ENCODE data around the gene FAM111A.

Gene FAM111A

DNA sequence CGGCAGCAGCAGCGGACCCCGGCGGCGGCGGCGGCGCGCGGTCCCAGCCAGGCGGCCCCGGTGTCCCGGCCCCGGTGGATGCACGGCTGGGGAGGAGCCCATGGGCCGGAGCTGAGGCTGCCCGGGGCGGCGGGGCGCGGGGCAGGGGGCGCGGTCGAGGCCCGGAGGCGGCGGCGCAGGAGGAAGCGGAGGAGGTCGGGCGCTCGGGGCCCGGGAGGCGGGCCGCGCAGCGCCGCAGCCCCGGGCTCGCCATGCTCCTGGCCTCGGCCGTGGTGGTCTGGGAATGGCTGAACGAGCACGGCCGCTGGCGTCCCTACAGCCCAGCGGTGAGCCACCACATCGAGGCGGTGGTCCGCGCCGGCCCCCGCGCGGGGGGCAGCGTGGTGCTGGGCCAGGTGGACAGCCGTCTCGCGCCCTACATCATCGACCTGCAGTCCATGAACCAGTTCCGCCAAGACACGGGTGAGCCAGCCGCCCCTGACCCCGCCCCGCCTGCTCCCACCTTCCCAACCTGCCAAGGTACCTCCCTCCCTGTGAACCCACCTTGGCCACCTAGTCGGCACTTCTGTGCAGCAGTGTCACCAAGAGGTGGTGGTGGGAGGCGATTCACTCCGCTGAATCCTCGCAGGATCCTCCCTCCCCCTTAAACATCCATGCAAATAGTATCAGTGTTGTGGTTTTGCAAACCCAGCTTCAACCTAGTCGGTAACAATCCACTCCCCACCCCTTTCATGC, 29.9 kb downstream of the FAM111A start:
- Histone ChIP-seq H3K4me3 (ENCODE audit: severe bottlenecking) (peak overlapping the region; percentile 79), H3K27ac (ENCODE audit: poor library complexity, severe bottlenecking) (peak overlapping the region; percentile 95), H3K36me3 (ENCODE audit: low read depth) (no peaks in the 10 kb centered on the region), H3K9me3 (ENCODE audit: severe bottlenecking) (no peaks in the 10 kb centered on the region), H3K4me1 (ENCODE audit: insufficient read depth, poor library complexity, severe bottlenecking) (peaks cover 14% of the 10 kb centered on the region), H3K27me3 (ENCODE audit: insufficient read depth, poor library complexity, severe bottlenecking) (no peaks in the 10 kb centered on the region)
- DNase-seq (ENCODE audit: low spot score), result no peak
- ATAC-seq (ENCODE audit: low read depth), result peak; percentile 2; the same call in 1 of the 3 replicates
- TF ChIP-seq CTCF (IDR thresholded peaks at IDR 0.05; ENCODE audit: poor library complexity, severe bottlenecking), result no peak

DNA sequence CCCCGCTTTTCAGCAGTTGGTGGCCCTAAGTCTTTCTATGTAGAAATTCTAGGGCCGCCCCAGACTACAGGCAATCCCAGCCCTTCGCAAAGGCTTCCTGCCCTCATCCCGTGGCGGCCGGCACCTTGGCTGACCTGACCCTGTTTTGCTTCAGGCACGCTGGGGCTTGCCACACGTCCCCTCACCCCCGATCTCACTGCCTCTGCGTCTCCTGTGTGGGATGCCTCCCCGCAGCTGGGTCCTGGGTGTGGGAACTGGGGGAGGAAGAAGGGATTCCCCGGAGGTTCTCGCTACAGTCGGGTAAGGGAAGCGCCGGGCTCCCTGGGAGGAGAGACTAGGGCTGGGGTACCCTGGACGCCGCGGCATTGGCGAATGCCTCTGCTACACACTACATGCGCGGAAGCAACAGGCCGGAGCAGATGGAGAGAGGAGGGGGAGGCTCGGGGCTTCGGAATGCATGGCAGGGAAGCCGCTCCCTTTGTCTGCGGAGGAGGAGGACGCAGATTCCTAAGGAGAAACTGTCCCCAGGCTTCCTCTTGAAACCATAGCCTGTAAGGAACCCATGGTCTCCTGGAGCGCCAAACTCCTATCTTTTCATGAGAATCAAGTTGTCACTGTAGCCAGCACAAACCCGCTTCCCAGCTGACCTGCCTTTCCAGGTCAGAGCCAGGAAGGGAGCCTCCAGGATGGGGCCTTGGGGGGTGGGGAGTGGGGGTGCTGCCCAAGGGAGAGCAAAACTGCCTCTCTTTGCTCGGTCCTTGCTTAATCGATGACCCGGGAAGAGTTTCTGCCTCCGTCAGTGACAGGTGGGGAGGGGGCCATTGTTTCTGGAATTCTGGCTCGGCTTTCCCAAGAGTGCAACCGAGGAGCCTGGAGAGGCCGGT, 30.7 kb downstream of the FAM111A start:
- DNase-seq (ENCODE audit: low spot score), result no peak
- ATAC-seq (ENCODE audit: low read depth), result peak; percentile 23
- Histone ChIP-seq H3K9me3 (ENCODE audit: severe bottlenecking) (no peaks in the 10 kb centered on the region), H3K27ac (ENCODE audit: poor library complexity, severe bottlenecking) (peak overlapping the region; percentile 95), H3K27me3 (ENCODE audit: insufficient read depth, poor library complexity, severe bottlenecking) (no peaks in the 10 kb centered on the region), H3K4me3 (ENCODE audit: severe bottlenecking) (peak overlapping the region; percentile 79), H3K4me1 (ENCODE audit: insufficient read depth, poor library complexity, severe bottlenecking) (peaks cover 14% of the 10 kb centered on the region), H3K36me3 (ENCODE audit: low read depth) (peaks cover 3% of the 10 kb centered on the region)
- no peak for TF ChIP-seq CTCF (IDR thresholded peaks at IDR 0.05; ENCODE audit: poor library complexity, severe bottlenecking)

DNA sequence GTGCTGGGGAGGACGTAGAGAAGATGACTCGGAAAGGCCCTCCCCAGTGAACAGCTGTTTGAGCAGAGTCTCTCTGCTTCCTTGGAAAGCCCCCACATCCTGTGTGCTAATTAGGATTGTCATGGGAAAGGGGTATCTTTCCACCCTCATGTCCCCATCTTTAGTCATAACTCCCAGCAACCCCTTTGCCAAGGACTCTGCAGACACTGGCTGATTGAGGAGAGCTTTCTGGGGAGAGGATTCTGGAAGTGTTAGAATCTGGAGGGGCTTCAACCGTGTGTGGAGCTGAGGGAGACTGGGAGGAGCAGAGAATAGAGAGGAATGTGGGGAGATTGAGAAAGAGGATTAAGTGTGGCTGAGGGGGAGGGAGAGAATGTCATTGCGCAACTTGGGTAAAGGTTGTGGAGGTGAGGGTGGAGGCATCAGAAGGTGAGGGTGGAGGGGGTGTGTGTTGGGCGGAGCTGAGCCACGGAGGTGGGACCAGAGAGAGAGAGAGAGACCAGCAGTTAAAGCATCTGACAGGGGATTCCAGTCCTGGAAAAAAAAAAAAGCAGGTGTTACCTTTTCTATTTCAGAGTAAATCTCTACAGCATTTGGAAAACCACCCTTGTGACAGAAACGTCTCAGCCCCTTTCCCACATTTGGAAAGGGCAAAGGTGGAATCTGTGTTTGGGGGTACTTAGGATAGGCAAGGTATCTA, 31.5 kb downstream of the FAM111A start:
- no peak for TF ChIP-seq CTCF (IDR thresholded peaks at IDR 0.05; ENCODE audit: poor library complexity, severe bottlenecking)
- Histone ChIP-seq H3K27ac (ENCODE audit: poor library complexity, severe bottlenecking) (peak overlapping the region; percentile 95), H3K4me1 (ENCODE audit: insufficient read depth, poor library complexity, severe bottlenecking) (peaks cover 14% of the 10 kb centered on the region), H3K36me3 (ENCODE audit: low read depth) (peaks cover 7% of the 10 kb centered on the region), H3K9me3 (ENCODE audit: severe bottlenecking) (peaks cover 1% of the 10 kb centered on the region), H3K4me3 (ENCODE audit: severe bottlenecking) (peak overlapping the region; percentile 79), H3K27me3 (ENCODE audit: insufficient read depth, poor library complexity, severe bottlenecking) (no peaks in the 10 kb centered on the region)
- peak; percentile 44 for ATAC-seq (ENCODE audit: low read depth)
- peak; percentile 82 for DNase-seq (ENCODE audit: low spot score)

- no peak overlapping the region for H3K4me3 ChIP-seq (ENCODE audit: severe bottlenecking)
- H3K9me3 ChIP-seq (ENCODE audit: severe bottlenecking), result peaks cover 6% of the 10 kb centered on the region
- peaks cover 14% of the 10 kb centered on the region for H3K4me1 ChIP-seq (ENCODE audit: insufficient read depth, poor library complexity, severe bottlenecking)
- ATAC-seq (ENCODE audit: low read depth), result peak; percentile 69
- no peak for DNase-seq (ENCODE audit: low spot score)
- peaks cover 13% of the 10 kb centered on the region for H3K36me3 ChIP-seq (ENCODE audit: low read depth)
- peak overlapping the region; percentile 95 for H3K27ac ChIP-seq (ENCODE audit: poor library complexity, severe bottlenecking)
- TF ChIP-seq CTCF (IDR thresholded peaks at IDR 0.05; ENCODE audit: poor library complexity, severe bottlenecking), result no peak
- H3K27me3 ChIP-seq (ENCODE audit: insufficient read depth, poor library complexity, severe bottlenecking), result no peaks in the 10 kb centered on the region
Observed at GRCh38 chr11:59174664-59175033, 32.0 kb downstream of the FAM111A start.

Data from RWPE2 (cell line).